ENCODE measurements around the gene DCDC2.
"Not testable (repeated sequence)": the region's sequence is repeated elsewhere in the genome, so short reads cannot be mapped to it uniquely, and the experiment has no call there.

The DCDC2 gene

DNA sequence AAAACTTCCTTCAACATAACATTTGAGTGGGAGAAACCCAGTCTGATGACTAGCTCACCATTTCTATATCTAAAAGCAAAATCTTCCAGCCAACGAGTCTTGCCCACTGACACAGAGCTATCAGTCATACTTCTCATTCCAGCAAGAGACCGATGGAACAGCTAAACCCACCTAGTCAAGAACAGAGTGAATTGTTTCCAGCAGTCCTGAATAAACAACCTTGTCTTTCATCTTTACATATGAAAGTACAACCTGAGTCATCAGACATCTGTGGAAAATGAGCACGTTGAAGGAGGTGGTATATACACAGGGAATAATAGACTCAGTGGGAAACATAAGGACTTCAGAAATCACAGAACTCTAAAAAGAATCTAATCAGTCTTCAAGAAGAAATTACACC, 208.0 kb downstream of the DCDC2 start:
- no peak for DNase-seq (ENCODE audit: low read depth in 1 of 2, low spot score in 1 of 2)

- DNase-seq (ENCODE audit: low read depth in 1 of 2, low spot score in 1 of 2): no peak
Observed at GRCh38 chr6:24149296-24149695, 208.6 kb downstream of the DCDC2 start.

DNA sequence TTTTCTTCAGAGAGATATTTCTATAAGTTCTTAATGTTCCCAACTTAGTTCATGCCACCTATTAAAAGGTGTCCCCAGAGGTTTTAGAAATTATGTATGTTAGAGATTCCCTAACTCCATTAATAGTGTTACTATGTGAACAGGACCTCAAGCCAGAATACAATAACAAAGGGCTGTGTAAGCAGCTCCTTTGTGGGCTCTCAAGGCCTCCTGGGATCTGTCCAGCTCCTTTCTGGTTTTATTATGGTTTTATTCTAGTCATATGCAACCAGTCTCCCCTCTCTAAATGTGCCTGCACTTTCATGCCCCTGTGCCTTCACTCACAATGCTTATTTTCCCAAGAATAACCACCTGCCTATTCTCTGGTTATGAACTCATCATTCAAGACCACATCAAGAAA, 209.2 kb downstream of the DCDC2 start:
- no peak for DNase-seq (ENCODE audit: low read depth in 1 of 2, low spot score in 1 of 2)

GRCh38 chr6:24148154-24148570, 209.7 kb downstream of the DCDC2 start:
- DNase-seq (ENCODE audit: low read depth in 1 of 2, low spot score in 1 of 2): no peak

DNA sequence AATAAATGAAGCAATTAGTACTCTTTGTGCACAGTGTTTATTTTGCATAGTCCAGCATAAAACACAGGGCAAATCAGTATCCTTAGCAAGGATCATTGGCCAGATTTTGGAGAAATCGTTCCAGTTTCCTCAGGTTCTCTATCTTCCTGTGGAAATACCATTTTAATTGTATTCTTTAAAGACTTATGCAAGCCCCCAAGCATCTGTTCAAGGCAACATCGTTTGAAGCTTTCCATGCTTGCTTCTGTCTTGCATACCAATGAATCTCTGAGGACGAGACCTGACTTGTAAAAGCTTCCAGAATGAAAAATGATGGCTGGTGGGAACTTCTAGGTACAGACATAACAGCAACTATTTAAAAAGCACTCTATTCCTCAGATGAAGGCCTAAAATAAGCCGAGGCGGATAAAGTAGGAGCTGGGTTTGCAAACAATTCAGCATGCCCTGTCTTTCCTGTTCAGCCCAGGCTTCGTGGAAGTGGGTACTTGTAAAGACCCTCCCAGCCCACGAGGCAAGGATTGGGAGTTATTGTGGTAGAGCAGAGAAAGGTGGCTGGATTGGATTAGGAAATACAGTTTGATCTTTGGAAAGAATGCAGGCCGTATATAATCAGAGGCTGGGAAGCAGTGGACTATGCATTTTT, 210.2 kb downstream of the DCDC2 start:
- DNase-seq (ENCODE audit: low read depth in 1 of 2, low spot score in 1 of 2): no peak

GRCh38 chr6:24146871-24147270, 211.0 kb downstream of the DCDC2 start:
- no peak for DNase-seq (ENCODE audit: low read depth in 1 of 2, low spot score in 1 of 2)

DNA sequence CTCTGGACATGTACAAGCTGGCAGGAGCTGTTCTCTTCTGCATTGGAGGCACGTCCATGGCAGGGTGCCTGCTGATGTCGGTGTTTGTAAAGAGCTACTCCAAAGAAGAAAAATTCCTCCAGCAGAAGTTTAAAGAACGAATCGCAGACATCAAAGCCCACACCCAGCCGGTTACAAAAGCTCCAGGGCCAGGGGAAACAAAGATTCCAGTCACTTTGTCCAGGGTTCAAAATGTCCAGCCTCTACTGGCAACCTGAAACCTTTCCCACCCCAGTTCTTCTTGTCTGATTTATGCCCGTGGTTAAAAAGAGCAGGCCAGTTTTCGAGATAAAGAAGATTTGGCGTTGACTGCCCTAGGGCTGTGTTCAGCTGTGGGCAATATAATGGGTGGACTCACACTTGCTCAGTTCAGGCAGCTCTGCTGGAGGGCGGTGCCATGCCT, 212.1 kb downstream of the DCDC2 start:
- DNase-seq (ENCODE audit: low read depth in 1 of 2, low spot score in 1 of 2): no peak

GRCh38 chr6:24142733-24143132, 215.1 kb downstream of the DCDC2 start:
- DNase-seq (ENCODE audit: low read depth in 1 of 2, low spot score in 1 of 2): not testable (repeated sequence)

DNA sequence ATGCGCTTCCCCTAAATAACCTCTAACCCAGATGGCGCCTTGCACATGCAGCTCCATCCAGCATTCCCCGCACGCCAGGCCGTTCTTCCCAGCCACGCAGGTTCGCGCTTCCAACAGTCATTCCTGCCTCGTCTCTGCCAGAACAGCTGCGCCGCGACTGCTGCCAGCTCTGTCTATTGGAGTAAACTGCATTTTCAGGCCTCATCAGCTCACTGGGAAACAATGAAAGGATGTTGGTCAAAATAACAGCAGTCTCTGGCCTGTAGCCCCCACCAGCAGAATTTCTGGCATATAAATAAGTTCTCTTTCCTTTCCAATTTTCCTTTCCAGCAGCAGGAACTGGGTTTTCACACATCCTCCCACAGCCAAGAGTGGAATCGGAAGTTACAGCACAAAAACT, 217.3 kb downstream of the DCDC2 start:
- DNase-seq (ENCODE audit: low read depth in 1 of 2, low spot score in 1 of 2): no peak

- no peak for DNase-seq (ENCODE audit: low read depth in 1 of 2, low spot score in 1 of 2)
Observed at GRCh38 chr6:24139639-24140038, 218.2 kb downstream of the DCDC2 start.

- no peak for DNase-seq (ENCODE audit: low read depth in 1 of 2, low spot score in 1 of 2)
Observed at GRCh38 chr6:24139080-24139479, 218.8 kb downstream of the DCDC2 start.

- no peak for DNase-seq (ENCODE audit: low read depth in 1 of 2, low spot score in 1 of 2)
Observed at GRCh38 chr6:24131751-24132150, 226.1 kb downstream of the DCDC2 start.

GRCh38 chr6:24127316-24127715, 230.5 kb downstream of the DCDC2 start:
- DNase-seq (ENCODE audit: low read depth in 1 of 2, low spot score in 1 of 2): no peak

- DNase-seq (ENCODE audit: low read depth in 1 of 2, low spot score in 1 of 2): no peak
Observed at GRCh38 chr6:24126586-24127192, 231.2 kb downstream of the DCDC2 start.

- no peak for DNase-seq (ENCODE audit: low read depth in 1 of 2, low spot score in 1 of 2)
Observed at GRCh38 chr6:24125980-24126379, 231.9 kb downstream of the DCDC2 start, which contains the start of gene NRSN1. NRSN1 (plus strand) TSS chr6:24126215; CDS start chr6:24134328, 8,113 bp downstream.

DNA sequence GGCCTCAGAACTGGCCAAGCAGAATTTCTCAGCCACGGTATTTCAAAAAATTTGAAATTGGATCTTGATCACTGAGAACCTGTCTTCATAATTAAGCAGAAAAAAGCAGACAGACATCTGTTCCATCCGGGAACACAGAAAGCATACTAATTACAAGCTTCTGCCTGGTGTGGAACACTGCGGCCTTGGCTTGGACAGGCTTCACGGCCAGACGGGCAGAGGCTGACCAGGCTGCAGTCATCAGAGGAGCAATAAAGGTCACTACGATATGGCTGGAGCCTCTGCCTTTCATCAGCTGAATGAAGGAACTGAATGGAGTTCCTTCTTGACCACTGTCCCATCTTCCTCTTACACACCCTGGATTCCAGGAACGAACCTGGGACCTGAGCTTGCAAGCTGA, 235.7 kb downstream of the DCDC2 start:
- DNase-seq (ENCODE audit: low read depth in 1 of 2, low spot score in 1 of 2): no peak
